Urinary bladder (tissue), 4 donors: ENCODE data around the gene FRMD4A. TPM values are rescaled to one million over a fixed set of nuclear protein-coding genes. Genes with fewer than 3 reads are reported as not detected.
"Not testable (repeated sequence)": the region's sequence is repeated elsewhere in the genome, so short reads cannot be mapped to it uniquely, and the experiment has no call there.

Experiments
- DNase-seq: peaks from one replicate; pipeline ENCODE4 v3.0.0-alpha.2; 2015; ENCODE audit errors: extremely low spot score
- H3K27ac ChIP-seq: one replicate; pipeline ENCODE4 v1.5.1; 2013; ENCODE audit warnings: low read depth, mild to moderate bottlenecking, moderate library complexity
- H3K36me3 ChIP-seq: one replicate; pipeline ENCODE4 v1.6.1; 2013; ENCODE audit warnings: mild to moderate bottlenecking, moderate library complexity; ENCODE audit not compliant: insufficient read depth
- H3K4me1 ChIP-seq: one replicate; pipeline ENCODE4 v1.6.1; 2013; ENCODE audit warnings: mild to moderate bottlenecking, moderate library complexity; ENCODE audit not compliant: insufficient read depth
- H3K4me3 ChIP-seq: one replicate; pipeline ENCODE4 v1.5.1; 2013; ENCODE audit warnings: low read depth, low read length
- WGBS: extraction: QIAGEN DNeasy Blood & Tissue Kit; methylation state at CpG from one replicate; pipeline ENCODE4 v1.1.7; 2013; 5-methylcytosine and 5-hydroxymethylcytosine counted together
- polyA plus RNA-seq: library from polyadenylated mRNA; stranded (reverse); fragments of 200-250 nt; gene quantifications from one replicate; pipeline ENCODE4 v1.2.3, GENCODE V29; 2013
- total RNA-seq: library from RNA; depleted of rRNA; stranded (reverse); fragments of >200 nt; gene quantifications from one replicate; pipeline ENCODE4 v1.2.3, GENCODE V29; 2014
- donor health status: healthy with polysubstance abuse.
- donor health status: healthy.

The FRMD4A gene
- total and polyA plus RNA-seq, 2 donors: 15.1 to 32.9 TPM

DNA sequence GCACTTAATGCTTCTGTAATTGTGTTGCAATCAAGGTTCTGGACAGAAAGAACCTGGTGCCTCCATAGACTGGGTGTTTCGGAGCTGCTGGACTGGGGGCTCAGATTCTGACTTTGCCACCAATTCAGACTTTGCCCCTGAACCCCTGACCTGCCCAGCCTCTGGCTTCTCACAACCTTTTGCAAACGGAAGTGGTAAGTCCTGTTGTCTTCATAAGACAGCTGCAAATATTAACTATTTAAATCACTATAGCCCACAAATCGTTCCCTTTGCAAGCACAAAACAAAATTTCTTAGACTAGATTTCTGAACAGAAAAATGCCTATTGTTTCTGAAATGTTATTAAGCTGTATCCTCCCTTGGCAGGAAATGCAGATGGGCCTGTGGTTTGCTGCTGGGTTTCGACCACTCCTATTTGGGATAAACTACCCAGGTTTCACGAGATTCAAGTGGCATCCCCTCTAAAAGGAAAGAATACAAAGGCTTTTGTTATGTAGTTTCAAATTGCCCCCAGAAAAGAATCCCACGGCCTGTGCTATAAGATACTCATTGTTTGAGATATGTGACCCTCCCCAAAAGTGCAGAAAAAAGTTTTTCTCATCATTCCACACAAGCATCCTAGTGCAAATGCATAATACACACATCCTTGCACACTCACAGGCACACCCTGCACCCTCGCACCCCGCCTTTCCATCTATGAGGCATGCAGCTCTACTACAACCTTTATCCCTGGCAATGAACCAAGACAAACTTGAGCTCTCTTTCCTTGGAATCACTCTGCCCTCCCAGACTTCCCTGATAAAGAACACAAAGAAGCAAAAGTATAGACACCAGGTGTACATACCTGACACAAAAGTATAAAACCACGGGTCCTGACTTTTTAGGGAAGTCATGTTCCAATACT, 534.8 kb downstream of the FRMD4A start:
- DNase-seq: no peak
- 75% methylated on average over 9 of the region's 9 CpGs for WGBS
- no peak overlapping the region for H3K27ac ChIP-seq
- no peaks in the 10 kb centered on the region for H3K36me3 ChIP-seq
- H3K4me3 ChIP-seq: no peak overlapping the region
- H3K4me1 ChIP-seq: peaks cover 1% of the 10 kb centered on the region

DNA sequence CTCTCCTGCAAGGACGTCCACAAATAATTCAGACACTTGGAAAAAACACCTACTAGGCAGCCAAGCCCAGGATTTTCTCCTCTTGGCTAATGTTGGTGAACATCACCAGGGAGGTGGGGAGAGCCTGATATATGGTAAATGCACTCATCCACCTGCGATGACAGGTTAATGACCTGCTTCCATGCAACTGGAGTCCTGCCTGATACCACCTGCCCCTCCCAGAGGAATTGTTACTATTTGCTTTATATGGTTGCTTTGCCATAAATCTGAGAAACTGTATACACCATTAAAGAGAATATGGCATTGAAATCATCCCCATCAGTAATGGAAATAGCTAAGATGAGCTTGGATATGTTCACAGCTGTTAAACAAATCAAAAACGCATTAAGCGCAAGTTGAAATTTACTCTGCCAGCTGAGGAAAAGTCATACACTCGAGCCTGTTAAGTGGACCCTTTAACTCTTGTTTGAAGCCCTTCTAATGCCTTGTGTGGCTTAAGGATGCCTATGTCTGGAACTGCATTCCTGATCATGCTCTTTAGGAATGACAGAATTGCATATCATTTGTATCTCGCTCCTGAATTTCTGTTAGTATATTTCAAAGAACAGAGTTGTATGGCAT, 535.6 kb downstream of the FRMD4A start:
- Histone ChIP-seq H3K4me1 (peaks cover 1% of the 10 kb centered on the region), H3K36me3 (no peaks in the 10 kb centered on the region), H3K27ac (no peak overlapping the region), H3K4me3 (no peak overlapping the region)
- 77% methylated on average over 6 of the region's 6 CpGs for WGBS
- DNase-seq: no peak

GRCh38 chr10:13792006-13792405, 538.7 kb downstream of the FRMD4A start:
- no peak overlapping the region for H3K4me3 ChIP-seq
- DNase-seq: no peak
- no peaks in the 10 kb centered on the region for H3K36me3 ChIP-seq
- no peaks in the 10 kb centered on the region for H3K4me1 ChIP-seq
- no peak overlapping the region for H3K27ac ChIP-seq
- WGBS: 94% methylated on average over 5 of the region's 5 CpGs

- 77% methylated on average over 4 of the region's 4 CpGs for WGBS
- Histone ChIP-seq H3K4me3 (no peak overlapping the region), H3K27ac (no peak overlapping the region), H3K36me3 (no peaks in the 10 kb centered on the region), H3K4me1 (no peaks in the 10 kb centered on the region)
- no peak for DNase-seq
These were observed 539.2 kb downstream of the FRMD4A start for GRCh38 chr10:13791483-13791882.

DNA sequence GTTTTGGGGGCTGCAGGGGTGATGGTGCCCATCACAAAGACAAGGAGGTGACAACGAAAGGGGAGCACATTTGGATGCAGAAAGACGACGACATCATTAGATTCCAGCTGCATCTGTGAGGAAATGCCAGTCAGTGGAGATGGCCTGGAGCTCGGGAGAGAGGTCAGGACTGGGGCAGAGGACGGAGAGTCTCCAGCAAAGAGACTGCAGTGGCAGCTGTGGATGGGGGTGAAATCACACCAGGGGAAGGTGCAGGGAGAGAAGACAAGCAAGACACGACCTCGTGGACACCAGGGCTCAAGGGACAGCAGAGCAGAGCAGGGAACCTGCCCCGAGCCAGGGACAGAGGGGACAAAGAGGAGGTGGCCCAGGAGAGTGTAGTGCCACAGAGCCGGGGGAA, 540.5 kb downstream of the FRMD4A start:
- Histone ChIP-seq H3K27ac (no peak overlapping the region), H3K4me1 (no peaks in the 10 kb centered on the region), H3K4me3 (no peak overlapping the region), H3K36me3 (no peaks in the 10 kb centered on the region)
- no peak for DNase-seq
- WGBS: 79% methylated on average over 9 of the region's 9 CpGs

- Histone ChIP-seq H3K36me3 (no peaks in the 10 kb centered on the region), H3K4me1 (no peaks in the 10 kb centered on the region), H3K4me3 (no peak overlapping the region), H3K27ac (no peak overlapping the region)
- no peak for DNase-seq
- WGBS: 65% methylated on average over 2 of the region's 2 CpGs
These were observed 541.3 kb downstream of the FRMD4A start for GRCh38 chr10:13789448-13789829.

- no peaks in the 10 kb centered on the region for H3K36me3 ChIP-seq
- no peak overlapping the region for H3K4me3 ChIP-seq
- H3K4me1 ChIP-seq: no peaks in the 10 kb centered on the region
- no peak for DNase-seq
- no peak overlapping the region for H3K27ac ChIP-seq
- WGBS: 39% methylated on average over 9 of the region's 9 CpGs
These were observed 541.8 kb downstream of the FRMD4A start for GRCh38 chr10:13788711-13789447.

DNA sequence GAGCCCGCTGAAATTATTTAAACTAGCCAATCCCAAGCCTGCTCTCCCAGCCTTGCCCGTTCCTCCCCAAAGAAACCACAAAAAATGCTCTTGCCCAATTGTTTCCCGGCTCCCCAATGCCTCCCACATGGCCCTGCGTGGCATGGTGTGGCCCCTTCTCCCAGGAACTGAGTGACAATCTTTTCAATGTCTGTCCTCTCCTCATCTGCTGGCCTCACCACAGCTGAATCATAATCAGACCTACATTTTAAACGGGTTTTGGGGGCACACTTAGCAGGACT, 542.5 kb downstream of the FRMD4A start:
- WGBS: 64% methylated on average over 5 of the region's 5 CpGs
- H3K27ac ChIP-seq: no peak overlapping the region
- DNase-seq: no peak
- H3K4me1 ChIP-seq: no peaks in the 10 kb centered on the region
- no peak overlapping the region for H3K4me3 ChIP-seq
- H3K36me3 ChIP-seq: no peaks in the 10 kb centered on the region

GRCh38 chr10:13787015-13787421, 543.7 kb downstream of the FRMD4A start:
- 56% methylated on average over 11 of the region's 11 CpGs for WGBS
- Histone ChIP-seq H3K36me3 (no peaks in the 10 kb centered on the region), H3K4me3 (no peak overlapping the region), H3K27ac (no peak overlapping the region), H3K4me1 (no peaks in the 10 kb centered on the region)
- no peak for DNase-seq

- Histone ChIP-seq H3K27ac (no peak overlapping the region), H3K4me1 (no peaks in the 10 kb centered on the region), H3K36me3 (no peaks in the 10 kb centered on the region), H3K4me3 (no peak overlapping the region)
- 80% methylated on average over 2 of the region's 2 CpGs for WGBS
- no peak for DNase-seq
These were observed 546.7 kb downstream of the FRMD4A start for GRCh38 chr10:13784067-13784466.

DNA sequence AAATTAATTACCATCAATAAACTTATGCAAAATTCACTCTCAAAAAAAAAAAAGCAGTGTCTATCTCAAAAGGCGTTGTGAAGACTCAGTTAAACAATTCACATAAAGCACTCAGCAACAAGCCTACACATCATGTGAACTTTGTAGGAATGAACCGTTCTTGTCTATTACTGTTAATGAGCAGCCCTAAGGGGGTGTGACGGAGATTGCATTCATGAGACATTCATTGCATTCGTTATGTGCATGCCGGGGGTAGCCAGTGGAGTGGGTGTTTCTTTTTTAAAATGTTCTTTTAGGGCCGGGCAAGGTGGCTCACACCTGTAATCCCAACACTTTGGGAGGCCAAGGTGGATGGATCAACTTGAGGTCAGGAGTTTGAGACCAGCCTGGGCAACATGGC, 551.0 kb downstream of the FRMD4A start:
- H3K4me3 ChIP-seq: no peak overlapping the region
- no peaks in the 10 kb centered on the region for H3K4me1 ChIP-seq
- H3K36me3 ChIP-seq: no peaks in the 10 kb centered on the region
- H3K27ac ChIP-seq: no peak overlapping the region
- 77% methylated on average over 6 of the region's 6 CpGs for WGBS
- DNase-seq: no peak

GRCh38 chr10:13778693-13778960, 552.1 kb downstream of the FRMD4A start:
- not testable (repeated sequence) for H3K4me1 ChIP-seq, H3K36me3 ChIP-seq, DNase-seq, H3K27ac ChIP-seq, H3K4me3 ChIP-seq
- 85% methylated on average over 4 of the region's 4 CpGs for WGBS

DNA sequence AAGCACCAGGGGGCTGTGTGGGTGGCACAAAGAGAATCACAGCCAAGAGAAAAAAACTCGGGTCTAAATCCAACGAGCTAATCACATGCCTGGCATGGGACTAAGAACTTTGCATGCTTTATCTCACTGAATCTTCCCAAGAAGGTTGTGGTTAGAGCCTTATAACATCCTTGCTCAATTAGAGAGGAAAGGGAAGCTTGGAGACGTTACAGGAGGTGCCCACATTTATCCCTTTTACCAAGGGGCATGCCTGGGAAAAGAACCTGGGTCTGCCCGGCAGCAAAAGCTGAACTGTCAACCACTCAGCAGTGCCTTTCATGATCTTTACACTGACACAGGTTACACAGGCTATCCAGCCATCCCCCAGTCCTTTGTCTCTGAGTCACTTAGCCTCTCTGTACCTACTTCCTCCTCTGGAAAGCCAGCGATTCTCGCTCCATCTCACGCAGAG, 553.8 kb downstream of the FRMD4A start:
- Histone ChIP-seq H3K4me1 (no peaks in the 10 kb centered on the region), H3K27ac (no peak overlapping the region), H3K4me3 (no peak overlapping the region), H3K36me3 (no peaks in the 10 kb centered on the region)
- no peak for DNase-seq
- 58% methylated on average over 7 of the region's 7 CpGs for WGBS
